Adipocyte (in vitro differentiated cells): Measurements from ENCODE around the gene ADH6.
A peak's percentile ranks its signal among the peaks of the same experiment; 100 is the strongest.

ENCODE experiments used
- DNase-seq: peaks from one replicate; pipeline ENCODE4 v3.0.0-alpha.2; 2015; ENCODE audit warnings: low read depth
- H3K27me3 ChIP-seq: replicated peaks from 2 replicates; pipeline ENCODE4 v1.7.0; 2013; ENCODE audit warnings: mild to moderate bottlenecking, low read length, moderate library complexity; ENCODE audit not compliant: control insufficient read depth, insufficient read depth
- H3K36me3 ChIP-seq: 2 replicates; pipeline ENCODE4 v1.7.0; 2013; ENCODE audit warnings: low read length, mild to moderate bottlenecking, moderate library complexity; ENCODE audit not compliant: control insufficient read depth, insufficient read depth, severe bottlenecking
- H3K4me1 ChIP-seq: 2 replicates; pipeline ENCODE4 v1.7.0; 2013; ENCODE audit warnings: mild to moderate bottlenecking, low read length, moderate library complexity; ENCODE audit not compliant: control insufficient read depth, insufficient read depth
- H3K4me3 ChIP-seq: 2 replicates; pipeline ENCODE4 v1.7.0; 2013; ENCODE audit warnings: mild to moderate bottlenecking, low read length, moderate library complexity
- H3K9ac ChIP-seq: 2 replicates; pipeline ENCODE4 v1.7.0; 2013; ENCODE audit warnings: mild to moderate bottlenecking, low read length, moderate library complexity
- H3K9me3 ChIP-seq: 2 replicates; pipeline ENCODE4 v1.7.0; 2013; ENCODE audit warnings: mild to moderate bottlenecking, low read length, moderate library complexity; ENCODE audit not compliant: control insufficient read depth

Gene ADH6

GRCh38 chr4:99156992-99157391, 62.1 kb downstream of the ADH6 start:
- peaks cover 4% of the 10 kb centered on the region for H3K36me3 ChIP-seq
- H3K4me3 ChIP-seq: no peak overlapping the region
- DNase-seq: no peak
- no peaks in the 10 kb centered on the region for H3K27me3 ChIP-seq
- peaks cover 27% of the 10 kb centered on the region for H3K4me1 ChIP-seq
- H3K9ac ChIP-seq: peak overlapping the region; percentile 43
- H3K9me3 ChIP-seq: no peaks in the 10 kb centered on the region

DNA sequence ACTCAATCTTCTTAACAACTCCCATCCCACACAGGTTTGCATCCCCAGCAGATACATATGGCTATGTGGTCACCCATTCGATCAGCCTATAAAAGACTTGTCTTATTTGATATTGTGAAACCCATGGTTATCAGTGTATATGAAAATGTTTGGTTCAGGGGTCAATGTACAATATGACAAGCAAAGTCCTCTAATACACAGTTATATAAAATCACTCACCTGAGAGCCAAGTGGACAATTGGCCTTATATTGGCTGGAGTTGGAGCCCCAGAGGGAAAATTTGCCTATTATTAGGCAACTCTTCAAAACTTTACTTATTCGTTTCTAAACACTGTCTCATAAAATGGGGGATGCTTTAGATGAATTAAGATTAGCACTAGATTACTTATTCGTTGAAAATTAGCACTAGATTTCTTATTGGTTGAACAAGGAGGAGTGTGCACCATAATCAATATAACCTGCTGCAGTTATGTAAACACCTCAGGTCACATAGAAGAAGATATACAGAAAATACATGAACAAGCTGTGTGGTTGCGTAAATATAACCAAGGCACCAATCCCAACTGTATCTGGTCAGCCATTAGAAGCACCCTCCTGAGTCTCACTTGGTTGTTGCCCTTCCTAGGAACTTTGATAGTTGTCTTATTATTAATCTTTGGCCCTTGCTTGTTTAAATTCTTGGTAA, 64.2 kb downstream of the ADH6 start:
- H3K9ac ChIP-seq: no peak overlapping the region
- DNase-seq: no peak
- peaks cover 4% of the 10 kb centered on the region for H3K36me3 ChIP-seq
- H3K4me1 ChIP-seq: peaks cover 25% of the 10 kb centered on the region
- no peaks in the 10 kb centered on the region for H3K9me3 ChIP-seq
- no peak overlapping the region for H3K4me3 ChIP-seq
- H3K27me3 ChIP-seq: no peaks in the 10 kb centered on the region
